GM12864 (cell line): Measurements from ENCODE around the gene OTUB2.

ENCODE experiments used
- DNase-seq: peaks from one replicate; pipeline ENCODE4 v3.0.0-alpha.2; 2011; ENCODE audit warnings: low read depth
- H3K4me3 ChIP-seq: 2 replicates; pipeline ENCODE4 v1.5.1; 2011; ENCODE audit warnings: mild to moderate bottlenecking, low read depth, low read length, control low read depth
- TF ChIP-seq, protein P1 (sequence below): IDR thresholded peaks from 2 replicates; pipeline ENCODE4 v1.5.1; 2011; ENCODE audit warnings: low read depth, mild to moderate bottlenecking, moderate library complexity, low read length, control low read depth, inconsistent platforms; ENCODE audit errors: missing control alignments

The OTUB2 gene

DNA sequence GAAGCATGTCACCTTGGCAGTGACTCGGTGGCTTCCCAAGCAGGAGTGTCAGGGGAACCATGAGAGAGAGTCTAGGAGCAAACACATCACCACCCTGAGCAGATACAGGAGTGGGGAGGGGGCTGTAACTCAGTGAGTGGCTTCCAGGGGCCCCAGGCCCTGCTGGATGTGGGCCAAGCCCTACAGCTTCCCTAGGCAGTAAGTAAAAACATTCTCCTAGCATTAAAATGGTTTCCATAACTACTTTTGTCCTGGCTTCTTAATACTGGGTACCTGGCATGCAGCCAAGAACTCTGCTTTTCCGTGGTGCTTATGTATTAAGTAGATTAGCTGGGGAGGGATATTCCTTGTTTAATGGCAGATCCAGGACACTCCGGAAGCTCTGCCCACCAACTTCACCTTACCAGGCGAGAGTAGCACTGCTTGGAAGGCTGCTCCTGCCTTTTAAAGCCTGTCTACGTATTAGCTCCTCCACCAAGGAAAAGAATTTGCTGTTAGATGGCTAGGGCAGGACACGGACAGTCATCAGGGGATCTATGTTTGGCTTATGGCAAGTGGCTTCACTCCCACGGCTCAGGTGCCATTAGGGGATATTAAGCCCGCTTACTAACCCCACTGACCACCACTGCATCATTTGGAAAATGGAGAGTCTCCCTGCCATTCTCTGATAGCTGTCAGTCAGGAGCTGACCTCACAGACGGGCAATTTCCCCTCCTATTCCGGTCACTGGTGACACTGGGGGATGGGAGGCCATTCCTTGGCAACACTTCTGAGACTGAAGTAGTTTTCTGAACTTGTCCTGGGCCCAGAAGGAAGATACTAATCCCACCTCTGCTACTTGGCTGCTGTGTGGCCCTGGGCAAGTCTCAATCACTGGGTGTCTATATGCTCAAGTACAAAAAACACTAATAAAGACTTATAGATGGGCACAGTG, 22.8 kb downstream of the OTUB2 start:
- no peak for DNase-seq
- TF ChIP-seq, protein P1, sequence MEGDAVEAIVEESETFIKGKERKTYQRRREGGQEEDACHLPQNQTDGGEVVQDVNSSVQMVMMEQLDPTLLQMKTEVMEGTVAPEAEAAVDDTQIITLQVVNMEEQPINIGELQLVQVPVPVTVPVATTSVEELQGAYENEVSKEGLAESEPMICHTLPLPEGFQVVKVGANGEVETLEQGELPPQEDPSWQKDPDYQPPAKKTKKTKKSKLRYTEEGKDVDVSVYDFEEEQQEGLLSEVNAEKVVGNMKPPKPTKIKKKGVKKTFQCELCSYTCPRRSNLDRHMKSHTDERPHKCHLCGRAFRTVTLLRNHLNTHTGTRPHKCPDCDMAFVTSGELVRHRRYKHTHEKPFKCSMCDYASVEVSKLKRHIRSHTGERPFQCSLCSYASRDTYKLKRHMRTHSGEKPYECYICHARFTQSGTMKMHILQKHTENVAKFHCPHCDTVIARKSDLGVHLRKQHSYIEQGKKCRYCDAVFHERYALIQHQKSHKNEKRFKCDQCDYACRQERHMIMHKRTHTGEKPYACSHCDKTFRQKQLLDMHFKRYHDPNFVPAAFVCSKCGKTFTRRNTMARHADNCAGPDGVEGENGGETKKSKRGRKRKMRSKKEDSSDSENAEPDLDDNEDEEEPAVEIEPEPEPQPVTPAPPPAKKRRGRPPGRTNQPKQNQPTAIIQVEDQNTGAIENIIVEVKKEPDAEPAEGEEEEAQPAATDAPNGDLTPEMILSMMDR: no peak
- H3K4me3 ChIP-seq: no peak overlapping the region

DNA sequence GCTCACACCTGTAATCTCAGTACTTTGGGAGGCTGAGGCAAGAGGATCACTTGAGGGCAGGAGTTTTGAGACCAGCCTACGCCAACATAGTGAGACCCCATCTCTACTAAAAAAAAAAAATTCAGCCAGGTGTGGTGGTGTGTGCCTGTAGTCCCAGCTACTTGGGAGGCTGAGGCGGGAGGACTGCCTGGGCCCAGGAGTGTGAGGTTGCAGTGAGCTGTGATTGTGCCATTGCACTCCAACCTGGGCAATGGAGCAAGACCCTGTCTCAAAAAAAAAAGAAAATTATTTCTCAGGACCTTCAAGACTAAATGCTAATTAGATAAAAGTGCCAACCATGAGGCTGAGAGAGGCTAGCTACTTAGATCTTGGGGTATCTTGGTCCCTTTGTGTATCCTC, 23.5 kb downstream of the OTUB2 start:
- no peak overlapping the region for H3K4me3 ChIP-seq
- DNase-seq: no peak
- TF ChIP-seq, protein P1: no peak

DNA sequence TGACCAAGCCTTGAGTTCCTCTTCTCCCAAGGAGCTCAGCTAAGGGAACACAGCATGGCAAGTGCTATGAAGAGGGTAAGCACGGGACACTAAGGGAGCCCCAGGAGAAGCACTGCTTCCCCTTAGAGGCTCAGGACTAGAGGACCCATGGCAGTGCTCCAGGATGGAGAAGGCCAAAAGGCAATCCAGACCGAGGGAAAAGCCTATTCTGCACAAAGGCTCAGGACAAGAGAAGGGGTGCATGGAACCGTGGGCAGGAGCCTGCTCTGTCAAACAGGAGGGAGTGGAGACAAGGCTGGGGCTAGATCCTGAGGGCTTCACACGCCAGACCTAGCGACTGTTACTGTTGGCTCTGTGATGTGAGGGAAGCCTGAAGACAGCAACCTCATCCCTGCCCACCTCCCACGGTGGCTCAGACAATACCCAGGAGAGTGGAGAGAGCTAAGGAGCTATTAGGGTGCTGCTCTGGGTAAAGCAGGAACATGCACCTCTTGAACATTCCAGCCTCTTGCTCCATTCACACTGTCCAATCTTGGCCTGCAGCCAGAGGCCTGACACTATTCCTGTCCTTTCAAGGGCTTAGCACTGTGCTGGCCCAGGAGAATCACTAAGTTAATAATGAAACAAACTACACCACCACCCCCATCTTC, 24.2 kb downstream of the OTUB2 start:
- no peak overlapping the region for H3K4me3 ChIP-seq
- TF ChIP-seq, protein P1: no peak
- DNase-seq: no peak

DNA sequence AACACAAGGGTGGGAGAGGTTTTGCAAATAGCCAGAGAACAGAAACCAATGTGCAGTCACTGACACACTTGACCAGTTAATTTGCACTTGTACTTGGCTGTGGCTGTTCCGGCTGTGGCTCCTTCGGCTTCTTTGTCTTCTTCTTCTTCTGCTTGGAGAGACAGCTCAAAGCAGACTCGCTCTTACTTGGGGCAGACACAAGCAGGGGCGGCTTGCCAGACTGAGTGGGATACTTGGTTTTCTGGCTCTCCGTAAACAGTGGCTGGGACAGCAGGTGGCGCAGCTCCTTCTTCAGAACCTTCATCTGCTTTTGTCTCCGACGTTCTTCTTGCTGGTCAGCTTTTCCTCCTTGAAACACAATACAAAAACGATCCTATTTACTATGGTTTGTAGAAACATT, 25.0 kb downstream of the OTUB2 start:
- H3K4me3 ChIP-seq: no peak overlapping the region
- TF ChIP-seq, protein P1: peak; percentile 43
- DNase-seq: no peak

DNA sequence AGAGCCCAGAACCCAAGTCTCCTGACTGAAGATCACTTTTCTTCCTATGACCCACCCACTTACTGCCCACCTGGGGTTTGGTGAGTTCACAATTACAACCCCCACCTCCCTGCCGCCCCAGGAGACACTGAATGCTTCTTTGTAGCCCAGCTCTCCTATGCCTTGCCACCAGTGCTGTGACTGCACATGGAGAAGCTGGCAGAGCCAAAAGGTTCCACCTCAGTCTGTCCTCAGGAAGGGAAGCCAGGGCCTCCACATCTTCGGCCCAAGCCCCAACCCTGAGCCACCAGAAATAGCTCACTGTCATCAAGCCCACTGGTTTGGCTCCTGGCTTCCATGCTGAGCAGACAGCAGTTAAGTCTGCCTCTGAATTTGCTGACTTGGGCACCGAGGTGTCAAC, 25.6 kb downstream of the OTUB2 start:
- DNase-seq: no peak
- H3K4me3 ChIP-seq: no peak overlapping the region
- TF ChIP-seq, protein P1: no peak

DNA sequence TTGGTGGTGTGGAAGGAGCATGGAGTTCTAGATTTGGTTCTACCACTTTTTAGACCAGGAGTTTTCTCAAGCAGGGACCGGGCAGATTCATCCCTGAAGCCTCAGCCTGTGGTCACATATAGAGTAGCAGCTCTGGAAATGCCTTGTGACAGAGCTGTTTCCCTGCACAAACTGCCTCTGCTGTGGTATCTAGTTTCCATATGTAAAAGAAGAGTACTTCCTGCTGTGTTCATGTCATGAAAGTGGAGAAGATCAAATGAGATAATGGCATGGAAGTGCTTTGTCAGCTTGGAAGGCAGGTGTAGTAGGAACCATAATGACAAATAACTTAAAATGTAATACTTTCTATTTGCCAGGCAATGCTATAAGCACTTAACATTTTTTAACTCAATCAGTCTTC, 26.1 kb downstream of the OTUB2 start:
- DNase-seq: no peak
- no peak overlapping the region for H3K4me3 ChIP-seq

More for the DNA sequence above, 26.1 kb downstream of the OTUB2 start:
- TF ChIP-seq, protein P1: no peak
